Right lobe of liver (tissue), 4 donors: ENCODE results near the gene GSTM1.

ENCODE experiments used
- POLR2A ChIP-seq: fragments of 450-650 bp; IDR thresholded peaks from one replicate; pipeline ENCODE4 v1.6.1; 2017; ENCODE audit warnings: antibody characterized with exemption, mild to moderate bottlenecking
- TF ChIP-seq, protein P1 (sequence below), 4 donors: fragments of 200-600 bp in 3 of 4; fragments of 450-650 bp in 1 of 4; IDR thresholded peaks; one replicate each; pipeline versions ENCODE4 v1.5.1 to v1.8.0; 2016 to 2022; ENCODE audit warnings: antibody characterized with exemption in 4 of 4, mild to moderate bottlenecking in 2 of 4
- donor health status: DM: no; HTN: no; CAD: no.
- donor health status: DM: no; HTN: no; CAD: no.
- donor health status: DM: no; HTN: yes; CAD: no.

GRCh38 chr1:109661391-109661790 is 26.2 kb upstream of the GSTM1 start:
- TF ChIP-seq, protein P1, sequence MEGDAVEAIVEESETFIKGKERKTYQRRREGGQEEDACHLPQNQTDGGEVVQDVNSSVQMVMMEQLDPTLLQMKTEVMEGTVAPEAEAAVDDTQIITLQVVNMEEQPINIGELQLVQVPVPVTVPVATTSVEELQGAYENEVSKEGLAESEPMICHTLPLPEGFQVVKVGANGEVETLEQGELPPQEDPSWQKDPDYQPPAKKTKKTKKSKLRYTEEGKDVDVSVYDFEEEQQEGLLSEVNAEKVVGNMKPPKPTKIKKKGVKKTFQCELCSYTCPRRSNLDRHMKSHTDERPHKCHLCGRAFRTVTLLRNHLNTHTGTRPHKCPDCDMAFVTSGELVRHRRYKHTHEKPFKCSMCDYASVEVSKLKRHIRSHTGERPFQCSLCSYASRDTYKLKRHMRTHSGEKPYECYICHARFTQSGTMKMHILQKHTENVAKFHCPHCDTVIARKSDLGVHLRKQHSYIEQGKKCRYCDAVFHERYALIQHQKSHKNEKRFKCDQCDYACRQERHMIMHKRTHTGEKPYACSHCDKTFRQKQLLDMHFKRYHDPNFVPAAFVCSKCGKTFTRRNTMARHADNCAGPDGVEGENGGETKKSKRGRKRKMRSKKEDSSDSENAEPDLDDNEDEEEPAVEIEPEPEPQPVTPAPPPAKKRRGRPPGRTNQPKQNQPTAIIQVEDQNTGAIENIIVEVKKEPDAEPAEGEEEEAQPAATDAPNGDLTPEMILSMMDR (IDR thresholded peaks at IDR 0.05): no peak
- TF ChIP-seq POLR2A: no peak
